Measurements from ENCODE around the gene STX7. TPM values are rescaled to one million over a fixed set of nuclear protein-coding genes. Genes with fewer than 3 reads are reported as not detected.

Gene STX7
- total and polyA plus RNA-seq, 2 donors (not counting 3 experiments of a cell fraction or from before 2014, with no cell fraction given) = 13.4 to 45.5 TPM

GRCh38 chr6:132526461-132526860, 13.5 kb upstream of the STX7 start:
- no TSS peak for BruUV-seq (replicated peaks)
- Histone ChIP-seq H3K4me1 (ENCODE audit: control insufficient read depth, extremely low read depth, insufficient read depth, low read length) (no peaks in the 10 kb centered on the region), H3K9ac (replicated peaks; ENCODE audit: extremely low read depth, insufficient read depth, low read length) (no peak overlapping the region), H3K36me3 (ENCODE audit: control insufficient read depth in 2 of 2, extremely low read depth in 1 of 2, insufficient read depth in 2 of 2, low read length in 2 of 2) (no peaks in the 10 kb centered on the region), H3K79me2 (ENCODE audit: control insufficient read depth, insufficient read depth, low read length) (no peaks in the 10 kb centered on the region), H3K27me3 (ENCODE audit: control insufficient read depth in 2 of 2, insufficient read depth in 2 of 2, low read length in 2 of 2) (peaks cover 10 to 30% of the 10 kb centered on the region in 2 experiments), H3K27ac (ENCODE audit: insufficient read depth, low read depth, low read length) (no peak overlapping the region), H3K4me2 (ENCODE audit: insufficient read depth, low read length) (no peak overlapping the region), H3K9me3 (replicated peaks; ENCODE audit: control insufficient read depth, insufficient read depth, low read length) (no peaks in the 10 kb centered on the region), H4K20me1 (replicated peaks; ENCODE audit: control insufficient read depth, extremely low read depth, insufficient read depth, low read length) (no peaks in the 10 kb centered on the region), H2AFZ (ENCODE audit: low read depth, low read length) (no peak overlapping the region), H3K4me3 (replicated peaks in 1 of 3; ENCODE audit: insufficient read depth in 1 of 3, low read depth in 1 of 3, low read length in 3 of 3) (no peak overlapping the region), H3K9me1 (replicated peaks; ENCODE audit: control insufficient read depth, extremely low read depth, insufficient read depth, low read length) (no peaks in the 10 kb centered on the region)
- intact Hi-C loops (cut with micrococcal nuclease) = no loop called here
- ChIA-PET POLR2A (no interaction called here), CTCF (interaction anchor here (1.1 kb wide), 2 partner anchors 9 to 14 kb away, joined by 5 to 6 read pairs; partner anchors contain the start of gene STX7)
- TF ChIP-seq POLR2AphosphoS5 (IDR thresholded peaks at IDR 0.05; ENCODE audit: insufficient read depth, low read depth, low read length) = no peak
- no peak for DNase-seq (ENCODE audit: low read depth, low spot score)
- no peak for FAIRE-seq
- dilution Hi-C loops (cut with MboI; ENCODE audit: extremely low pct_ligation_motif_present, low sequenced_read_pairs) = no loop called here

GRCh38 chr6:132525866-132526265, 12.9 kb upstream of the STX7 start:
- H2AFZ ChIP-seq (ENCODE audit: low read depth, low read length) = no peak overlapping the region
- dilution Hi-C loops (cut with MboI; ENCODE audit: extremely low pct_ligation_motif_present, low sequenced_read_pairs) (no loop called here), intact Hi-C loops (cut with micrococcal nuclease) (no loop called here)
- no peaks in the 10 kb centered on the region for H3K4me1 ChIP-seq (ENCODE audit: control insufficient read depth, extremely low read depth, insufficient read depth, low read length)
- H3K79me2 ChIP-seq (ENCODE audit: control insufficient read depth, insufficient read depth, low read length) = no peaks in the 10 kb centered on the region
- no peaks in the 10 kb centered on the region for H4K20me1 ChIP-seq (replicated peaks; ENCODE audit: control insufficient read depth, extremely low read depth, insufficient read depth, low read length)
- TF ChIP-seq FOS (IDR thresholded peaks at IDR 0.05; ENCODE audit: borderline replicate concordance, insufficient read depth, low read length) (no peak), GATA2 (IDR thresholded peaks at IDR 0.05; ENCODE audit: insufficient read depth, insufficient read length, low read depth, low read length) (no peak), CTCF (IDR thresholded peaks at IDR 0.05; ENCODE audit: extremely low read depth in 1 of 2, insufficient read depth in 1 of 2, low read depth in 1 of 2, low read length in 2 of 2) (no peak), EZH2 (IDR thresholded peaks at IDR 0.05; ENCODE audit: borderline replicate concordance, low read depth, low read length, severe bottlenecking) (no peak), POLR2AphosphoS5 (IDR thresholded peaks at IDR 0.05; ENCODE audit: insufficient read depth, low read depth, low read length) (no peak), MYC (IDR thresholded peaks at IDR 0.05; ENCODE audit: low read depth, low read length) (no peak), POLR2A (IDR thresholded peaks at IDR 0.05; ENCODE audit: low read depth, low read length) (no peak)
- H3K9ac ChIP-seq (replicated peaks; ENCODE audit: extremely low read depth, insufficient read depth, low read length) = no peak overlapping the region
- CTCF ChIA-PET = interaction anchor here (1.4 to 1.7 kb wide), 2 partner anchors 13 to 1391 kb away, joined by 3 to 4 read pairs; partner anchors contain the start of gene STX7
- no peaks in the 10 kb centered on the region for H3K9me3 ChIP-seq (replicated peaks; ENCODE audit: control insufficient read depth, insufficient read depth, low read length)
- no peaks in the 10 kb centered on the region for H3K9me1 ChIP-seq (replicated peaks; ENCODE audit: control insufficient read depth, extremely low read depth, insufficient read depth, low read length)
- H3K27ac ChIP-seq (ENCODE audit: insufficient read depth, low read depth, low read length) = no peak overlapping the region
- peaks cover 10 to 30% of the 10 kb centered on the region in 2 experiments for H3K27me3 ChIP-seq (ENCODE audit: control insufficient read depth in 2 of 2, insufficient read depth in 2 of 2, low read length in 2 of 2)
- no peak for DNase-seq (ENCODE audit: low read depth, low spot score)
- POLR2A ChIA-PET = no interaction called here
- no peak for FAIRE-seq
- no TSS peak for BruUV-seq (replicated peaks)
- no peak overlapping the region for H3K4me3 ChIP-seq (replicated peaks in 1 of 3; ENCODE audit: insufficient read depth in 1 of 3, low read depth in 1 of 3, low read length in 3 of 3)
- H3K4me2 ChIP-seq (ENCODE audit: insufficient read depth, low read length) = no peak overlapping the region
- H3K36me3 ChIP-seq (ENCODE audit: control insufficient read depth in 2 of 2, extremely low read depth in 1 of 2, insufficient read depth in 2 of 2, low read length in 2 of 2) = no peaks in the 10 kb centered on the region

All from endothelial cell of umbilical vein (primary cell).